Raji (cell line): ENCODE measurements around the gene FBN1.

Experiments
- POLR2A ChIP-seq: IDR thresholded peaks from 2 replicates; pipeline ENCODE4 v1.6.1; 2011; ENCODE audit warnings: low read depth, low read length, control low read depth; ENCODE audit not compliant: insufficient read depth

FBN1 gene

DNA sequence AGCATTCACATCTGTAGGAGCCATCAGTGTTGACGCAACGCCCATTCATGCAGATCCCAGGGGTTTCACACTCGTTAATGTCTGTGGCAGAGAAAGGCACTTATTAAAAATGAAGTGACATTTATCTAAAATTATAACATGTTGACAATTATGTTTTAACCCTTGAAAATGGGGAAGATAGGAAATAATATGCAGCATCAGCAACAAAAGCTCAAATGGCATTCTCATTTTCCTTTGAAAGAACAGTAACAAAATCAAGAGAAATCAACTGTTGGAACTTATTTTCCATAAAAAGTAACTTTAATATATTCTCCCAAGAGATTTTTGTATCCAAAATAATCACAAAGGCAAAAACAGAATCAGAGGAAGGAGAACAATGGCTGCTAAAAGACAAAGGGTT is 140.4 kb downstream of the FBN1 start:
- TF ChIP-seq POLR2A, result no peak

GRCh38 chr15:48501208-48501607 is 144.3 kb downstream of the FBN1 start:
- TF ChIP-seq POLR2A, result no peak

DNA sequence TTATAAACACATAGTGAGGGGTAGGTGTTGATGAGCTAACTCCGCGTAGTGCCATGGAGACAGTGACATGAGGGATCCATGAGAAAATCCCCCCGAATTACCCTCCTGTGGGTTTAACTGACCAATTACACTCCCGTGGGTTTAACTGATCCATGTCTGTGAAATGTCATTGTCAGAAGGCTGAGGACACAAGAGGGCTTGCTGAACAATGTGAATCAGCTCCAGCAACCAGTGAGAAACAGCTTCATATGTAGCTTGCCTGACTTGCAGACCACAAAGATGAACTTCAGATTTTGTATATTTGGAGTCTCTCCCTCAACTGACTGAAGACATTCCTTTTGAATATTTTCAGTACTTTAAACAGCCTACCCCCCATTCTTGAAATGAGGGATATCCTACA is 144.9 kb downstream of the FBN1 start:
- no peak for TF ChIP-seq POLR2A

DNA sequence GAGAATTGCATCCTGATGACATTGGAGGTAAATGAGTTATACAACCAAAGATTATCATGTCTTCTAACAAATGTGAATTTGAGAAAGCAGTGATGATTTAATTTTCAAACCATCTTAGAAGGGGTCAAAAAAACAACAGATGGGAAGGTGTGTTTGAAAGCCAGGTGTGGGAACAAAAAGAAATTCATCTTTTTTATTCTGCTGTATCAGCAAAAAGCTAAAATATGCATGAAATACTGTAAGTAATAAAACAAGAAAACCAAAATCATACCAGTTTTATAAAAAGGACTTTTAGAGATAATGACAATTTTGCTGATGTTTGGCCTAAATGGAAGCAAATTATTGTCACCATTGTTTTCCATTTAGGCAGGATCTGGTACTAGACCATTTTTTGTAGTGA is 145.5 kb downstream of the FBN1 start:
- TF ChIP-seq POLR2A, result no peak

- no peak for TF ChIP-seq POLR2A
These were observed 146.7 kb downstream of the FBN1 start for GRCh38 chr15:48498828-48499227.

- no peak for TF ChIP-seq POLR2A
These were observed 150.9 kb downstream of the FBN1 start for GRCh38 chr15:48494631-48495030.

DNA sequence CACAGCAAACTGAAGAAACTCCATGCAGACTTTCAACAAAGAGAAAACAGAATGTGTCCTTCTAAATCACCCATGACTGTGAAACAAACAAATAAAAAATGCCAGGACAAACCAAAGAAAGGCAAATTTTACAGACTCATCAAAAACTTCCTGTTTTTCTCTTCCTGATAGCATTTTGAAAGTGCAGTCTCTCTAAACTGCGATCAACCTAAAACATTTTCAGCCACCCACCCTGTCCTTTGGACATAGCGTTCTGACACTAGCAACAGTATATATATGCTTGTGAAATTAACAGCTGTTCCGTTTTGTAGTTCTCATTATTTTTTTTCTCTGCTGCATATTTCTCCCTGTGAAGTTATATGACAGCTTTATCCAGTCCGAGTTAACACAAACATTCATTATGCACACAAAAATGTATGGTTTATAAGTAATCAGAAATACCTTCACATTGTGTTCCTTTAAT is 151.7 kb downstream of the FBN1 start:
- TF ChIP-seq POLR2A, result no peak

GRCh38 chr15:48493084-48493762 is 152.3 kb downstream of the FBN1 start:
- no peak for TF ChIP-seq POLR2A

DNA sequence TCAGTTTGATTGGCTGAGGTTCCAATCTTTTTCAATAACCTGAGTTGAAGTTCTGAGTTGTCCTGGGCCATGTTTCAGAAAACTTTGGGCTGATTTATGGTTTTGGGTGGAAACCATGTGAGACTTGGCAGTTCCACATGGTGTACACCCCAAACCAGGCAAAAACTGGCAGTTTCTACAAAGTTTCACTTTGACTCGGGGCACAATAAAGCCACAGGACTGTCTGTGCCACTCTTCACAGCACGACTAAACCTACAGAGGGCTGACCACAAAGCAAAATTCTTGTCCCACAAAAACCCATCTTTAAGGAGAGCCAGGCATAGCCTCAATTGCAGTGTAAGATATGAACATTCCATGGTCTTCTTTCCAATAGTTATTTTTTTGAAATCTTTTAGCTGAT is 159.3 kb downstream of the FBN1 start:
- TF ChIP-seq POLR2A, result no peak

DNA sequence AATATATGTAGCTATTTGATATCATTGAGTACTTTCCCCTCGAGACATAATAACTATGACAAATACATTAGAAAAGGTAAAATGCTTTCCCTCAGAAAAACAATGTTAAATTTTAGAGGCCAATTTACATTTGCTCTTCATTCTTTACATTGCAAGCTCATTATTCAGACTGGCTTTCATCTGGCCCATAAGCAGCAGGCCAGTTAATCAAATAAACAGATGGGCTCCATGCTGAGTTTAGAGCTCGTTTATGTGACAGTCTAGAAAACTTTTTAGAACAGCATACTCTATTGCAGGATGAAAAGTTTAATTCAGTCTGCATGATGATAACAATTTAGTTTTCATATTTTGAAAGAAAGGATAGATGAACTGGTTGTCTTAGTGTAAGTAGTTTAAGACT is 163.7 kb downstream of the FBN1 start:
- no peak for TF ChIP-seq POLR2A

- TF ChIP-seq POLR2A, result no peak
These were observed 165.8 kb downstream of the FBN1 start for GRCh38 chr15:48479751-48480150.

DNA sequence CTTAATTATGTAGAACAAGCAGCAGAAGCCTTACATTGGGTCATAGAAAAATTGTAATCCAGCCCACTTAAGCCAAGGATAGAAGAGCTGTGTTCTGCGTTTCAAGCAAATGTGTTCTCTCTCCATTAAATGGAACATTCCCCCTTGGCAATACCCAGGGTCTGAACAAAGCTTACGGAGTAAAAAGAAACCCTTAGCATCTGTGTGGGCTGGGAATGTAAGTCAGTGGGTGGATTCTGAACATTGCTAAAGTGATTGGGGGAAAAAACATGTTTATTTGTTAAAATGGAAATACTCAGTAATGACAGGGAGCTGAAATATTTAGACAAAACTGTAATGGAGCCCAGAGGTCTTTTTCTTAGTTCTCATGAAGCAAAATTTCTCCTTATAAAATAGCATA is 166.9 kb downstream of the FBN1 start:
- no peak for TF ChIP-seq POLR2A

DNA sequence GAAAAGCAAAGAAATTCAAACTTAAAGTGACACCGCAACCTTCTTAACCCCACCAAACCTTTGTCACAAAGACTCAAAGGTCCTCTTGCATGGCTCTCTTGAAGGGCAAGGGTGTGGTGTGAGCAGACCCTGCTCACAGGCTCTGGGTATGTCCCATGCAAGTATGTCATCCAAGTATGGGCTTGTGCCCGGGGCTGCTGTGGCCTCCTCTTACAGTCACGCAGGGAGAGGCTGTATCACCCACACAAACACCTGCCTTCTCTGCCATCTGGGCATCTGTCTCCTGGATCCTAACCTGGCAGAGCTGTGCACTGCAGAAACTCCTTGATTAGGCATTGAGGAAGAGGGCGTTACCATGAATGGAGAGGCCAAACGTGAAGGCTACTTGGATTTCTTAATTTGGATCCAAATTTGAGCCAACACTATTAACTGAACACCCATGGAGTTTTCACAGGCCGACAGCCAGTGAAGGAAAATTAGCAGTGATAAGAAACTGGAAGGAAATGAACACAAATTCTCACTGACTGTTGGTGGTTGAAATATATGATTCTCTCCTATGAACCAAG is 167.6 kb downstream of the FBN1 start:
- no peak for TF ChIP-seq POLR2A

DNA sequence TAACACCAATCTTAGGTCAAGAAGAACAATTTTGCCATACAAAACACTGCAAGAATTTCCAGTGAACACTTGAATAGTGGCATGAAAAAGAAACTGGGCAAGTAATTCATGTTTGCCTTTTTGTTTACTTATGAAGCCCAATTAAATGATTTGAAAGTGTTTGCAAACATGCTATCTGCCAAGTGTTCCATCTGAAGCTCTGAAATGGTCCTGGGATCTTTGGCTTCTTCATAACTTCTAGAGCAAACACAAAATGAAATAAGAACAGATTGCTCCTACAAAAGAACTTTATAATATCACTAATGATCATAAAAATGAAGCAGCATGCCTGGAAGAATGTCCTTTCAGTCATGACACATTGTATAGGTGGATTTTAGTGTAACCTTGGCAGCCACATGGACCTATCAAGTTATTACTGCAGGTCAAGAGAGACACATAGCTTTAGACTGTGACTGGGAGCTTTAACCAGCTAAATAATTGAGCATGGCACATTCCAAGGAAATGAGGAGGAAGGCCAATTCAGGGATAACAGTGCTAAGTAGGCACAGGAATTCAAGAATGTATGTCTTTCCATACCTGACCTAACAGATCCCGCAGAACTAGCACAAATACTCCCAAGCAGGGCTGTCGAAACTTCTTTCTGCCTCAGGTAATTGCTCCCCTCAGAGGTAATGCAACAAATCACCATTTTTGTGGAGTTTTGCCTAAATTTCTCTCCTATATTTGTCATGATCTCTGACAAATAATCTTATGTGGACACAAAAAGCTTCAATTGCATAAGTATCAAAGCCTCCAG is 169.7 kb downstream of the FBN1 start:
- no peak for TF ChIP-seq POLR2A

DNA sequence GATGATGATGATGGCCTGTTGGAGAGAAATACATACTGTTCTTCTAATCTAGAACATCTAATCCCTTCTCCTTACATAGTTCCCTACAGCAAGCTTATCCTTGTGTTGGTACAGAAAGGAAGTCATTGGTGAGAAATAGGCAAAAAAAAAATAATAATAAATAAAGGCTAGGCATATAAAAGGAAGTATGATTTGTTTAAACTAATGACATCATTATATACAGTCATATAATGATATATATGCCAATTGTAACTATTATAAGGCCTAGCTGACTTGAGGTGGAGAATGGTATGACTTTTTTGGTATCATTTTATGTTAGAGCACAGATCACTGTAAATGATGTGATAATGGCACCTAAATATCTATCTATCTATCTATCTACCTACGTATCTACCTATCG is 171.8 kb downstream of the FBN1 start:
- no peak for TF ChIP-seq POLR2A

DNA sequence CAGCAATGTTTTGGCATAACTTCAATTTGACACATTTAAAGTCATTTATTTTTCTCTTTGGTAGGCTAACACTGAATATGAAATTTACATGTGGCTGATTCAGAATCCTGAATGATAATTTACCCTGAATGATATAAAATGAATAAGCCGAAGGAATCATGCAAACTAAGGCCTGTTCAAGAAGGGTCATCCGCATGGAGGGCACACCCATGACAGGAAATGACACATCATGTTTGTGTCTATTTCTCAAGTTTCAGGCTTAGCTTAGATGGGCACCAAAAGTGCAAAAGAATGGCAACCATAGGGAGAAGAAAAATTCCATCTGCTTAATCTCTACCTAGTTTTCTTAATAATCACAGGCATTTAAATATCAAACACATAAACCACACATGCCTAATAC is 172.8 kb downstream of the FBN1 start:
- TF ChIP-seq POLR2A, result no peak
